ENCODE data around the gene PF4V1.

GRCh38 chr4:73860917-73861316 is 7.8 kb downstream of the PF4V1 start:
- no peak for TF ChIP-seq CTCF (IDR thresholded peaks at IDR 0.05; ENCODE audit: low read length)
- TF ChIP-seq EZH2 (IDR thresholded peaks at IDR 0.05; ENCODE audit: borderline replicate concordance, low read length): no peak
